ENCODE data around the gene GRIN2C. TPM values are rescaled to one million over a fixed set of nuclear protein-coding genes. Genes with fewer than 3 reads are reported as not detected.

The GRIN2C gene
- total RNA-seq, 1 donor from 2014 or later = 1.0 TPM

DNA sequence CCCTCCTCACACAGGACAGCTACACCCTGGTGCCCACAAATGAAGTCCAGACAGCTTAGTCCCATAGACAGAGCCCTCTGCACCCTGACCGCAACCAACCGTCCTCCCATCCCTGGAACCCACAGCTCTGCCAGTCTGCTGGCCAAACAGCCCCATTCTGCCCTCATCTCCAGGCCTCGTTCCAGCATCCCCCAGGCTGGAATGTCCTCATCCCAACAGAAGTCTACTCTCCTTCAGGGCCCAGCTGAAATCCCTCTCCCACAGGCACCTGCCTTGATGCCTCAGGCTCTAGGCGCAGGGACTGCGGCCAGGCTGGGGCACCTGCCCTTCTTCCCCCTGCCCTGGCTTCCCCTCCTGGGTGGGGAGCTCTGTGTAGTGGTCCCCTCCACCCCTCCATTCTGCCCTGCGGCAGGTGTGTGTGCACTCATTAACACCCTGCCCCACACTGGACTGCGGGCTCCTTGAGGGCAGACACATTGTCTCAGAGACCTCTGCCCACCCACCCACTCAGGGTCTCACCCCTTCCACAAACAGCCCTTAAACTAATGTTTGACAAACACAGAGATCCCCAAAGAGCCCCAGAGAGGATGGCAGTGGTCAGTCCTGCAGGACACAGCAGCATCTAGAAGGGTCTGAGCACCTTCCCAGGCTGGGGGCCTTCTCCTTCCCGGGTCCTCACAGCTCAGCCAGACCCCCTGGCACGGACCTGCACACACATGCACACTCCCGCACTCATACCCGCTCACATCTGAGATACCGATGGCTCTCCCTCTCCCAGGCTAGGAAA, 820 bp downstream of the GRIN2C start:
- Mint-ChIP-seq H3K27ac (ENCODE audit: unreplicated experiment) (no peak overlapping the region), H3K27me3 (ENCODE audit: low read depth, unreplicated experiment) (peaks cover 56% of the 10 kb centered on the region), H3K9me3 (ENCODE audit: unreplicated experiment) (peaks cover 3% of the 10 kb centered on the region), H3K36me3 (ENCODE audit: low read depth, unreplicated experiment) (peaks cover 15% of the 10 kb centered on the region), H3K4me3 (ENCODE audit: unreplicated experiment) (peak overlapping the region; percentile 34), H3K4me1 (ENCODE audit: low read depth, unreplicated experiment) (peaks cover 4% of the 10 kb centered on the region)
- H3K4me2 ChIP-seq (ENCODE audit: low read length) = no peak overlapping the region
- H3K27me3 ChIP-seq (ENCODE audit: insufficient read depth, low read length) = peaks cover 53% of the 10 kb centered on the region
- peak; percentile 14 for TF ChIP-seq EZH2 (IDR thresholded peaks at IDR 0.05; ENCODE audit: insufficient read depth, low read length)
- no peak for TF ChIP-seq CTCF (IDR thresholded peaks at IDR 0.05; ENCODE audit: insufficient read depth, low read depth, low read length)
- H3K4me3 ChIP-seq (ENCODE audit: insufficient read depth, low read depth, low read length) = no peak overlapping the region
- H3K4me1 ChIP-seq (ENCODE audit: insufficient read depth, low read length) = no peaks in the 10 kb centered on the region
- no peak for DNase-seq (ENCODE audit: low read depth)
- no peak overlapping the region for H3K9ac ChIP-seq (ENCODE audit: low read length)
- peaks cover 3% of the 10 kb centered on the region for H3K36me3 ChIP-seq (ENCODE audit: insufficient read depth, low read length)
- H3K27ac ChIP-seq (ENCODE audit: low read depth, low read length) = no peak overlapping the region
- no peak for FAIRE-seq
- H3K79me2 ChIP-seq (ENCODE audit: insufficient read depth, low read length) = no peaks in the 10 kb centered on the region
- no peak overlapping the region for H2AFZ ChIP-seq (ENCODE audit: low read depth, low read length)
- no peaks in the 10 kb centered on the region for H3K9me3 ChIP-seq (ENCODE audit: insufficient read depth, low read depth, low read length)
- H4K20me1 ChIP-seq (ENCODE audit: insufficient read depth, low read length) = peaks cover 28% of the 10 kb centered on the region

GRCh38 chr17:74857191-74857590, 2.5 kb downstream of the GRIN2C start:
- Histone ChIP-seq H3K4me2 (ENCODE audit: low read length) (no peak overlapping the region), H4K20me1 (ENCODE audit: insufficient read depth, low read length) (peaks cover 22% of the 10 kb centered on the region), H3K27ac (ENCODE audit: low read depth, low read length) (no peak overlapping the region), H3K27me3 (ENCODE audit: insufficient read depth, low read length) (peaks cover 64% of the 10 kb centered on the region), H3K9me3 (ENCODE audit: insufficient read depth, low read depth, low read length) (peaks cover under 1% of the 10 kb centered on the region), H3K36me3 (ENCODE audit: insufficient read depth, low read length) (no peaks in the 10 kb centered on the region), H3K4me1 (ENCODE audit: insufficient read depth, low read length) (no peaks in the 10 kb centered on the region), H3K79me2 (ENCODE audit: insufficient read depth, low read length) (no peaks in the 10 kb centered on the region), H3K4me3 (ENCODE audit: insufficient read depth, low read depth, low read length) (no peak overlapping the region), H3K9ac (ENCODE audit: low read length) (no peak overlapping the region), H2AFZ (ENCODE audit: low read depth, low read length) (no peak overlapping the region)
- FAIRE-seq (no peak), DNase-seq (ENCODE audit: low read depth) (no peak)
- Mint-ChIP-seq H3K4me1 (ENCODE audit: low read depth, unreplicated experiment) (peaks cover 4% of the 10 kb centered on the region), H3K4me3 (ENCODE audit: unreplicated experiment) (no peak overlapping the region), H3K9me3 (ENCODE audit: unreplicated experiment) (peaks cover 3% of the 10 kb centered on the region), H3K36me3 (ENCODE audit: low read depth, unreplicated experiment) (peaks cover 7% of the 10 kb centered on the region), H3K27ac (ENCODE audit: unreplicated experiment) (peak overlapping the region; percentile 20), H3K27me3 (ENCODE audit: low read depth, unreplicated experiment) (peaks cover 69% of the 10 kb centered on the region)
- no peak for TF ChIP-seq CTCF (IDR thresholded peaks at IDR 0.05; ENCODE audit: insufficient read depth, low read depth, low read length)
- no peak for TF ChIP-seq EZH2 (IDR thresholded peaks at IDR 0.05; ENCODE audit: insufficient read depth, low read length)

DNA sequence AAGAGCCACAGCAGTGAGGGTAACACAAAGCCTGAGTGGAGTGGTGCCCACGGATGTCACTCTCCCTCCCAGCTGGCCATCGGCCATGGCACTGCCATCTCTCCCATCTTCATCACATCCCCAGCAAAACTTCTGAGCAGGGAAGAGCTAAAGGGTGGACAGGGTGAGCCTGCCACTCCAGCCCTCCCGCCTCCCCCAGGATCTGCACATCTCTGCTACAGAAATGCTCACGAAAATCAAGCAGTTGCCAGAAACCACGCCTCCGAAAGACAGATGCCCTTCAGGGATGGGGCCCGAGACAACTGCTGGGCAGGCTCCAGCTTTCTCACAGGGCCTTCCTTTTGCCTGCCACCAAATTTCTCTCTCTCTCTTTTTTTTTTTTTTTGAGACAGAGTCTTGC, 3.6 kb downstream of the GRIN2C start:
- Histone ChIP-seq H2AFZ (ENCODE audit: low read depth, low read length) (no peak overlapping the region), H3K9ac (ENCODE audit: low read length) (no peak overlapping the region), H3K9me3 (ENCODE audit: insufficient read depth, low read depth, low read length) (peaks cover 3% of the 10 kb centered on the region), H4K20me1 (ENCODE audit: insufficient read depth, low read length) (peaks cover 18% of the 10 kb centered on the region), H3K4me2 (ENCODE audit: low read length) (no peak overlapping the region), H3K27ac (ENCODE audit: low read depth, low read length) (no peak overlapping the region), H3K4me3 (ENCODE audit: insufficient read depth, low read depth, low read length) (no peak overlapping the region), H3K4me1 (ENCODE audit: insufficient read depth, low read length) (no peaks in the 10 kb centered on the region), H3K27me3 (ENCODE audit: insufficient read depth, low read length) (peaks cover 66% of the 10 kb centered on the region), H3K79me2 (ENCODE audit: insufficient read depth, low read length) (no peaks in the 10 kb centered on the region), H3K36me3 (ENCODE audit: insufficient read depth, low read length) (no peaks in the 10 kb centered on the region)
- H3K4me3 Mint-ChIP-seq (ENCODE audit: unreplicated experiment) = no peak overlapping the region
- peaks cover 72% of the 10 kb centered on the region for H3K27me3 Mint-ChIP-seq (ENCODE audit: low read depth, unreplicated experiment)
- TF ChIP-seq EZH2 (IDR thresholded peaks at IDR 0.05; ENCODE audit: insufficient read depth, low read length) (no peak), CTCF (IDR thresholded peaks at IDR 0.05; ENCODE audit: insufficient read depth, low read depth, low read length) (no peak)
- H3K4me1 Mint-ChIP-seq (ENCODE audit: low read depth, unreplicated experiment) = peaks cover 4% of the 10 kb centered on the region
- H3K27ac Mint-ChIP-seq (ENCODE audit: unreplicated experiment) = no peak overlapping the region
- peaks cover 7% of the 10 kb centered on the region for H3K36me3 Mint-ChIP-seq (ENCODE audit: low read depth, unreplicated experiment)
- FAIRE-seq (no peak), DNase-seq (ENCODE audit: low read depth) (no peak)
- peaks cover 3% of the 10 kb centered on the region for H3K9me3 Mint-ChIP-seq (ENCODE audit: unreplicated experiment)
